HG02970 (cell line): ENCODE results near the gene PDE5A.
A peak's percentile ranks its signal among the peaks of the same experiment; 100 is the strongest.
"Not testable (repeated sequence)": the region's sequence is repeated elsewhere in the genome, so short reads cannot be mapped to it uniquely, and the experiment has no call there.

ENCODE experiments used
- ATAC-seq: cut with Tn5 transposase; IDR thresholded peaks from one replicate; pipeline ENCODE4 v1.9.1; 2021; ENCODE audit warnings: mild to moderate bottlenecking, moderate library complexity, moderate number of reproducible peaks; ENCODE audit not compliant: unreplicated experiment, low FRiP score

The PDE5A gene

GRCh38 chr4:119628281-119629141 lies at the start of gene PDE5A:
Gene PDE5A (minus strand): TSS chr4:119628804. CDS start chr4:119628671, 133 bp downstream.
- ATAC-seq: peak; percentile 95

DNA sequence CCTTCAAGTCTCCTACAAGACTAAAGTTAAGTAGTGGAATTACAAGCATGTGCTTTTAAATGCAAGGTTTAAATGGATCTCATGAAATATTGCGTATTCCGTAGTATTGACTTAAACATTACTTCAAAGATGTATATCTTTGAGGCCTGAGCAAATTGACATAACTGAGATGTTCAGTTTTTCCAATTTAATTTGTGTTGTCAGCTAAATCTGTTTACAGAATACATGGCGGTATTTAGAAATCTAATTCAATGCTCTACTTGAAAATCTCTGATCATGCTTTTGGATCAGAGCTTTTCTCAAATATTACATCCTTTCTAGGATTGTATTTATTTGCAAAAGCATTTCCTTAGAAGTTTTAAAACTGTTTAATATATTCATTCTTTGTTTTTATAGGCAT lies 47.5 kb upstream of the PDE5A start:
- no peak for ATAC-seq

- no peak for ATAC-seq
Observed at GRCh38 chr4:119675391-119675790, 46.8 kb upstream of the PDE5A start.

DNA sequence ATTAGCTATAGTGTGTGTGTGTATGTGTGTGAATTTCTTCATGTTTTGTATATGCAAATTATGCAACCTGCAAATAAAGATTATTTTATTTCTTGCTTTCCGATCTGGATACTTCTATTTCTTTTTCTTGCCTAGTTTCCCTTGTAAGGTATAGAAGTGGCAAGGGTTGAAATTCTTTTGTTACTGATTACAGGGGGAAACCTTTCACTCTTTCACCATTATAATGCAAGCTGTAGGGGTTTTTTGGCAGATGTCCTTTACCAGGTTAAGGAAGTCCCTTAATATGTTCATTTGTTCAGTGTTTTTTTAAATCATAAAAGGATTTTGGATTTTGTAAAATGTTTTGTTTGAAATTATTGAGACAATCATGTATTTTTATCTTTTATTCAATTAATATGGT lies 44.3 kb upstream of the PDE5A start:
- ATAC-seq: no peak

DNA sequence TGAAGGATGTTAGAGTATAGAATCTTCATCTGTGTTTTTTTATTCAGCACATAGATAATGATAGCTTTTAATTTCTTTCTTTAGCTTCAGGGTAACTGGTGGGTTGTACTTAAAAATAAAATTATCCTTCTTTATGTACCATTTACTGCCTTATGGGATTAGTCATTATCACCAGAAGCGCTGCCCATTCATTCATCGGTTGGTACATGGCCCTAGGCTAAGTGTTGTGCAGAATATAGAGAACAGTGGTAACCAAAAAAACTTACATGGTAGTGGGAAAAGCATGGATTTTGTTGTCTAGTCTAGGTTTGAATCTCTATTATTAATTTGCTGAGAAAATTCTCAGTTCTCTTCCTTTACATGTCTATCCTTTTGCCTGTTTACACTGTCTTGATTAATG lies 43.5 kb upstream of the PDE5A start:
- no peak for ATAC-seq

- no peak for ATAC-seq
Observed at GRCh38 chr4:119671205-119671604, 42.6 kb upstream of the PDE5A start.

DNA sequence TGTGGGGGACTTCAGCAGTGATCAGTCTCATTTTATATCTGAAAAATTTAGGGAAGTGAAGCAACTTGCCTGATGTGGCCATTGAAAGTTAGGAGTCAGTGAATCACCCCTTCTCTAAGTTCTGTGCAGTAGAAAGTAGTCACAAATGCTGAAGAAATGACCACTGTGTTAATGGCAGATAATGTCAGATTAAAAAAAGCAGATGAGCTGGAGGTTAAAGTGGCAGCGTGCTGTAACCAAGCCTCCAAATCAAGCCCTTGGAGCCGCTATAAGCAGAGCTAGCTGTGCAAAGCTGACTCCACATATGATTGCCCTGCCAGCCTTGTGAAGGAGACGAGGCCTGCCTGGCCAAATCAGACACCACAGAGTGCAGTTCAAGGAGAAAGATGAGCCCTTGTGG lies 39.2 kb upstream of the PDE5A start:
- ATAC-seq: no peak

- ATAC-seq: no peak
Observed at GRCh38 chr4:119666653-119667091, 38.1 kb upstream of the PDE5A start.

DNA sequence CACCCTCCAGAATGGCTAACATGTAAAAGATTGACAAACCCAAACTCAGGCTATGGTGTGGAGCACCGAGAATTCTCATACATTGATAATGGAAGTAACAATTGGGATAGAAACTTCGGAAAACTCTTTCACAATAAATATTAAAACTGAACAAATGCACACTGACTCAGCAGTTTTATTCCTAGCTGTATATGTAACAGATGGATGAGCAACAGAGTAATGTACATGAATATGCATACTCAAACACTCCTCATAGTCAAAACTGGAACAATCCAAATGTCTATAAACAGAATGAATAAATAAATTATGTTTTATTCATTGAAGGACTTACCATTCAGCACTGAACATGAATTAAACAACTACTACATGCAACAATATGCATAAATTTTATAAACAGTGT lies 37.1 kb upstream of the PDE5A start:
- ATAC-seq: no peak

- no peak for ATAC-seq
Observed at GRCh38 chr4:119664168-119664907, 35.7 kb upstream of the PDE5A start.

GRCh38 chr4:119663160-119663788 lies 34.7 kb upstream of the PDE5A start:
- no peak for ATAC-seq

DNA sequence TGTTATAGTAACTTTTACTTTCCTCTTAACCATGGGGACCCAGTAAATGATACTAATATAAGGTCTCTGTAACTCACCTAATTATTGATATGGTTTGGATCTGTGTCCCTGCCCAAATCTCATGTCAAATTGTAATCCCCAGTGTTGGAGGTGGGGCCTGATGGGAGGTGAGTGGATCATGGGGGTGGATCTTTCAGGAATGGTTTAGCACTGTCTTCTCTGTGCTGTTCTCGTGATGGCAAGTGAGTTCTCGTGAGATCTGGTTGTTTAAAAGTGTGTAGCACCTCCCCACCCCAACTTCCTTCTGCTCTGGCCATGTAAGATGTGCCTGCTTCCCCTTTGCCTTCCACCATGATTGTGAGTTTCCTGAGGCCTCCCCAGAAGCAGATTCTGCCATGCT lies 34.0 kb upstream of the PDE5A start:
- ATAC-seq: not testable (repeated sequence)

GRCh38 chr4:119661231-119661630 lies 32.6 kb upstream of the PDE5A start:
- no peak for ATAC-seq

GRCh38 chr4:119659576-119659975 lies 31.0 kb upstream of the PDE5A start:
- no peak for ATAC-seq

DNA sequence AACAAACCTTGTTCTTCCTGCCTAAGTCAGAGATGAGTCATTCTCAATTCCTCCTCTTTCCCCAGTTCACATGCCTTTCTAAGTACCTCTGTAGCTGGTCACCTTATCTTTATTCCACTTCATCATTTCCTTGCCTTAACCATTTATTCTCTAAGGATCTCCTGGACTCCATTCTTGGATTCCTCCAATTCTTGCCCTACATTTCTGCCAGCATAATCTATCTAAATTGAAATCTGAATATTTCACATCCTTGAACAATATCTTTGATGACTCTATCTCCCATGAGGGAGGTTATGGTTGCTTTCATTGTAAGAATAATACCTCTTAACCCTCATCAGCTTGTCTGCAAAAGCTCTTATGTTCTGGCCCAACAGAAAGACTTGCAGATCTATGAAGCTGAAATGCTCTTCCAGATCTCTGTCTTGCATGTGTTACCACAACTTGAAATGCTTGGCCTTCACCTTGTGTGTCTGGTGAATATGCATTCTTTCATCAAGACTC lies 28.6 kb upstream of the PDE5A start:
- no peak for ATAC-seq

DNA sequence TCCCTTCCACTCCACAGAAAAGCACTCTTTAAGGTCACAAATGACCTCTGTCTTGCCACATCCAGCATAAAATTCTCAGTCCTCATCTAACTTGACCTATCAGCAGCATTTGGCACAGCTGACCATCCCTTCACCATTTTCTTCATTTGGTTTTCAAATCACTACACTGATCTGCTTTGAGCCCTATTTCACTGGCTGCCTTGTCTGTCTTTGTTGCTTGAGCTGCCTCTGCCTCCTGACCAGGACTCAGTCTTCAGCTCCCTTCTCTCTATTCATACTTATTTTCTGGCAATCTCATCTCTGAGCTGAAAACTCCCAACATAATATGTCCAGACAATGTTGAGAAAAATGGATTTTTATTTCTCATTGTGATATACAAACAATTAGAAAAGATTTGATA lies 27.7 kb upstream of the PDE5A start:
- ATAC-seq: no peak

DNA sequence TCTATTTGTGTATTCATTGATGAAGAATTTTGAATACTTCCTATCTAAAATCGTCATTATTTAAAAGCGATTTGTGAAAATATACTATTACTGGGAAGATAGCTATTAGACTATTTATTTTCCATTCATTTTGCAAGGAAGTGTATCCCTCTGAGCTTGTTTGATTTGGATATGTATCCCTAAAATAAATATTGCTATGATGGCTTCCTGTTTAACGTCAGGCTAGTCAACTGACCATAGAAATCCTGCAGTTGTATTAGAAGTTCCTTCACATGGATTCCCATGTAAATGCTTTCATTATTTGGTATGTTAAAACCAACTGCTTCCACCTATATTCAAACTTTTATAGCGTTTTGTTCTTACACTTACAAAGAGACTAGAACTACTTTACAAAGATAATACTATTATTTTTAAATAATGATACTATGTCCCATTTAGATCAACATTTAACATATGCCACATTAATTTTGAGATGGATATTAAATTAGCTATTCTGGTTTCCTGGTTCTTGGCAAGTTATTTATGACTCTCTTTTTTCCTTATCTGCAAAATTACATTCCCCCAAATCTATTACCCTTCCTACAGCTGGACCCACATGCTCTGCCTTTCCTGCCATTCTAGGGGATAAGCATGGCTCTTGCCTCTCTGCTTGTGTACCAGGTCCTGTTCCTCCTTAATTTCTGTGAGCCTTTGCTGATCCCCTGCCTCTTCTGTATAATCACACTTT lies 26.7 kb upstream of the PDE5A start:
- ATAC-seq: no peak

DNA sequence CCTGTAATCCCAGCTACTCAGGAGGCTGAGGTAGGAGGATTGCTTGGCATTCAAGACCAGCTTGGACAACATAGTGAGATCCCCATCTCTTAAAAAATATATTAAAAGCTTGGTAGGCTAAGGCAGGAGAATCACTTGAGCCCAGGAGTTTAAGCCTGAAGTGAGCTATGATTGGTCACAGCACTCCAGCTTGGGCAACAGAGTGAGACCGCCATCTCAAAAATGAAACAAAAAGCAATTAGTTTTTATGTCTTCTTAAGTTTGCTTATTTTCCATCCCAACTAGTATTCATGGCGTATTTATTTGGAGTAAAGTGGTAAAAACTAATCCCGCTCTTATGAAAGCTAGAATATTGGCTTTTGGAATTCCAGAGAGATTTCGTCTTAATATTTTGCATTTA lies 25.4 kb upstream of the PDE5A start:
- ATAC-seq: no peak

DNA sequence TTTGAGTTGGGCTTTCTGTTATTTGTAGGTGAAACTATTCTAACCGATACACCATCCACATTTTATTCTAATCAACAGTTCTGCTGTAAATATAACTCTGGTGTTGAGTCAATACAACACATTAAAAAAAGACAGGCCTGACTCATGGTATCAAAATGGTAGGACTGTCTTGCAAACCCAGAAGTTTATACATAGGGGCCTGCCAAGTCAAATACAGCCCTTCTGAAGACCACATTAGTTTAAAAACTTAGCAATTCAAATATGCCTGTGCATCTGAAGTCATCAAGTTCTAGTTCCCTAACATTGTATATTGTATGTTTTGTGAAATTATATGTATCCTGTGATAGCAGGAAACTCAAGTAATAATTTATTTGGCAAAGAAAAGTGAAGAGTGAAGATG lies 24.4 kb upstream of the PDE5A start:
- ATAC-seq: no peak

GRCh38 chr4:119648398-119648797 lies 19.8 kb upstream of the PDE5A start:
- ATAC-seq: no peak
